SK-N-SH (cell line): ENCODE results near the gene SLC26A3. TPM values are rescaled to one million over a fixed set of nuclear protein-coding genes. Genes with fewer than 3 reads are reported as not detected.

Source experiments
- CTCF ChIA-PET: fragments of 300-600, 350-600 bp; formaldehyde crosslinking; extraction: SDS; loops from one replicate; lab custom pipeline; 2021; lab: Yijun Ruan, JAX
- POLR2A ChIA-PET: fragments of 350-600 bp; sonication (Branson Sonifier 250); formaldehyde crosslinking; extraction: SDS; loops from one replicate; lab custom pipeline; 2020; ENCODE audit warnings: antibody characterized with exemption, inconsistent platforms; lab: Yijun Ruan, JAX
- DNase-seq: peaks from one replicate; pipeline ENCODE4 v3.0.0; 2012
- H2AFZ ChIP-seq: fragments of 200-600 bp; sonication (generic); 2 replicates; pipeline ENCODE4 v1.8.1; 2016; ENCODE audit warnings: antibody characterized with exemption, mild to moderate bottlenecking, low read depth
- H3F3A ChIP-seq: fragments of 200-600 bp; sonication (generic); replicated peaks from 2 replicates; pipeline ENCODE3; 2016; ENCODE audit warnings: antibody characterized with exemption, mild to moderate bottlenecking; ENCODE audit not compliant: insufficient read depth
- H3K27ac ChIP-seq, 2 experiments: fragments of 200-500 bp in 1 of 2; fragments of 200-600 bp in 1 of 2; sonication (Bioruptor generic) in 1 of 2; sonication (generic), shearing (Covaris generic) in 1 of 2; 2 replicates each; pipeline versions ENCODE4 v1.5.1 to v1.6.1; 2014 to 2016; ENCODE audit warnings: low read depth in 2 of 2, inconsistent platforms in 1 of 2, low read length in 1 of 2, mild to moderate bottlenecking in 1 of 2, mixed read lengths in 1 of 2
- H3K27me3 ChIP-seq: fragments of 200-600 bp; sonication (generic), shearing (Covaris generic); 2 replicates; pipeline ENCODE4 v1.6.1; 2016; ENCODE audit warnings: mixed run types; ENCODE audit not compliant: insufficient read depth
- H3K36me3 ChIP-seq, 2 experiments: fragments of 200-500 bp in 1 of 2; fragments of 200-600 bp in 1 of 2; sonication (Bioruptor generic) in 1 of 2; sonication (generic) in 1 of 2; replicated peaks in 1 of 2; 2 replicates each; pipeline versions ENCODE3 to v1.5.1; 2014 to 2016; ENCODE audit warnings: low read length in 1 of 2, mild to moderate bottlenecking in 1 of 2; ENCODE audit not compliant: insufficient read depth in 2 of 2, control insufficient read depth in 1 of 2
- H3K4me1 ChIP-seq, 2 experiments: fragments of 200-500 bp in 1 of 2; fragments of 200-600 bp in 1 of 2; sonication (Bioruptor generic) in 1 of 2; sonication (generic), shearing (Covaris generic) in 1 of 2; 2 replicates each; pipeline versions ENCODE4 v1.5.1 to v1.6.1; 2014 to 2016; ENCODE audit warnings: low read depth in 1 of 2, low read length in 1 of 2, mixed run types in 1 of 2; ENCODE audit not compliant: insufficient read depth in 2 of 2, control insufficient read depth in 1 of 2
- H3K4me2 ChIP-seq: fragments of 200-600 bp; sonication (generic), shearing (Covaris generic); 2 replicates; pipeline ENCODE4 v1.6.1; 2017; ENCODE audit warnings: mixed run types
- H3K4me3 ChIP-seq, 2 experiments: fragments of 200-500 bp in 1 of 2; fragments of 200-600 bp in 1 of 2; sonication (Bioruptor generic) in 1 of 2; sonication (generic), shearing (Covaris generic) in 1 of 2; 2 replicates each; pipeline versions ENCODE4 v1.5.1 to v1.8.1; 2014 to 2016; ENCODE audit warnings: low read depth in 2 of 2, inconsistent platforms in 1 of 2, low read length in 1 of 2, mild to moderate bottlenecking in 1 of 2, mixed read lengths in 1 of 2, moderate library complexity in 1 of 2
- H3K79me2 ChIP-seq: fragments of 200-600 bp; sonication (generic); 2 replicates; pipeline ENCODE4 v1.8.1; 2017; ENCODE audit warnings: mild to moderate bottlenecking; ENCODE audit not compliant: insufficient read depth
- H3K9ac ChIP-seq: fragments of 200-600 bp; sonication (generic); 2 replicates; pipeline ENCODE4 v1.6.1; 2017; ENCODE audit warnings: mixed run types
- H3K9me2 ChIP-seq: fragments of 200-600 bp; sonication (generic); 2 replicates; pipeline ENCODE4 v1.6.1; 2017; ENCODE audit warnings: mixed run types
- H3K9me3 ChIP-seq: fragments of 200-600 bp; sonication (generic); 2 replicates; pipeline ENCODE4 v1.6.1; 2017; ENCODE audit warnings: mixed run types, mild to moderate bottlenecking, moderate library complexity
- H4K20me1 ChIP-seq: fragments of 200-600 bp; sonication (generic); 2 replicates; pipeline ENCODE4 v1.6.1; 2017; ENCODE audit warnings: mild to moderate bottlenecking, mixed run types; ENCODE audit not compliant: insufficient read depth
- CHD2 ChIP-seq: fragments of 150-350 bp; IDR thresholded peaks from 2 replicates; pipeline ENCODE4 v1.6.1; 2018; ENCODE audit warnings: low read length; ENCODE audit not compliant: partially characterized antibody
- ELF1 ChIP-seq: IDR thresholded peaks from 2 replicates; pipeline ENCODE4 v1.4.0; 2012
- EP300 ChIP-seq, 2 experiments: IDR thresholded peaks; 2 replicates each; pipeline versions ENCODE4 v1.4.0 to v1.6.1; 2012; ENCODE audit warnings: borderline replicate concordance in 1 of 2, low read depth in 1 of 2, low read length in 1 of 2
- EZH2phosphoT487 ChIP-seq: fragments of 200-600 bp; sonication (generic); IDR thresholded peaks from 2 replicates; pipeline ENCODE4 v1.6.1; 2017; ENCODE audit warnings: low read depth, mixed run types, mild to moderate bottlenecking, antibody characterized with exemption, moderate library complexity, borderline replicate concordance
- FOXM1 ChIP-seq: IDR thresholded peaks from 2 replicates; pipeline ENCODE4 v1.4.0; 2012; ENCODE audit warnings: low read depth, mild to moderate bottlenecking
- GABPA ChIP-seq: IDR thresholded peaks from 2 replicates; pipeline ENCODE4 v1.4.0; 2012; ENCODE audit warnings: low read depth, mild to moderate bottlenecking
- JUND ChIP-seq: IDR thresholded peaks from 2 replicates; pipeline ENCODE4 v1.4.0; 2012
- MEF2A ChIP-seq: IDR thresholded peaks from 2 replicates; pipeline ENCODE4 v1.4.0; 2012; ENCODE audit warnings: low read depth, borderline replicate concordance
- NRF1 ChIP-seq: IDR thresholded peaks from 2 replicates; pipeline ENCODE4 v1.6.1; 2012; ENCODE audit warnings: low read depth, mild to moderate bottlenecking, low read length
- PBX3 ChIP-seq: IDR thresholded peaks from 2 replicates; pipeline ENCODE4; 2012
- POLR2AphosphoS5 ChIP-seq: IDR thresholded peaks from 2 replicates; pipeline ENCODE4 v1.6.1; 2012; ENCODE audit warnings: low read depth, low read length
- RAD21 ChIP-seq: IDR thresholded peaks from 2 replicates; pipeline ENCODE4 v1.6.1; 2012; ENCODE audit warnings: mild to moderate bottlenecking, low read length
- REST ChIP-seq: IDR thresholded peaks from 2 replicates; pipeline ENCODE4 v1.6.1; 2012; ENCODE audit warnings: mild to moderate bottlenecking, low read depth, low read length, moderate library complexity
- SIN3A ChIP-seq: IDR thresholded peaks from 2 replicates; pipeline ENCODE4 v1.6.1; 2012; ENCODE audit warnings: low read depth, mild to moderate bottlenecking, low read length, moderate library complexity, borderline replicate concordance
- TCF12 ChIP-seq: IDR thresholded peaks from 2 replicates; pipeline ENCODE4 v1.4.0; 2012
- USF1 ChIP-seq: IDR thresholded peaks from 2 replicates; pipeline ENCODE4 v1.4.0; 2012; ENCODE audit warnings: low read depth, borderline replicate concordance
- USF2 ChIP-seq: fragments of 150-350 bp; IDR thresholded peaks from 2 replicates; pipeline ENCODE4 v1.6.1; 2017; ENCODE audit warnings: antibody characterized with exemption, low read length, low read depth, borderline replicate concordance
- YY1 ChIP-seq: IDR thresholded peaks from 2 replicates; pipeline ENCODE4 v1.4.0; 2012; ENCODE audit warnings: low read depth, mild to moderate bottlenecking
- WGBS: methylation state at CpG from one replicate; pipeline ENCODE4 v1.1.6; 2017; ENCODE audit warnings: low lambda C conversion rate; 5-methylcytosine and 5-hydroxymethylcytosine counted together
- polyA plus RNA-seq, 3 experiments: library from polyadenylated mRNA; depleted of rRNA; stranded (reverse); fragments of >200 nt; gene quantifications; 2 replicates each; pipeline ENCODE4 v1.2.3, GENCODE V29; 2012

SLC26A3 gene
- polyA plus RNA-seq, 1 of the 3 experiments (the other 2 are of a cell fraction), result not detected

- no peak for TF ChIP-seq PBX3
- TF ChIP-seq EP300 (IDR thresholded peaks at IDR 0.05; ENCODE audit: borderline replicate concordance in 1 of 2, low read depth in 1 of 2, low read length in 1 of 2), result no peak
- TF ChIP-seq, all 33 proteins: peak for 0
Observed at GRCh38 chr7:107792364-107792763, 10.7 kb downstream of the SLC26A3 start (continued).

DNA sequence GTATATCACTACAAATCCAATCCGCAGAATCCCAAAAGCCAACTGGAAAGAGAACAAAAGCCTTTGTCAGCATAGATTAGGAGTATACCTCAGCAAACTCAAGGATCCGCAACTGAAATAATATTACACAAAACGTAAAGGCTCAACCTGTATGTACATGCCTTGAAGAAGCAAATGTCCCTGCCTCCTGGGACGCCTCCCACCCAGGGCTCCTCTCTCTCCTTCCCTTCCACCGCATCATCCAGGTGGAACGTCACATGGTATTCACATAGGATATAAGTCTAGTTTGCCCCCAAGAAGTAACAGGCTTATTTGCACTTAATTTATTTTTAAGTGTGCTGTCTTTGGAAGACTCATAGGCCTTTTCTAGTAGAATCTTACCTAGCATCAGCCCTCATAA lies 13.4 kb downstream of the SLC26A3 start:
- Histone ChIP-seq H3K4me2 (no peak overlapping the region), H3F3A (no peaks in the 10 kb centered on the region)

More for the DNA sequence above, 13.4 kb downstream of the SLC26A3 start:
- no peaks in the 10 kb centered on the region for H3K79me2 ChIP-seq
- no peaks in the 10 kb centered on the region for H3K36me3 ChIP-seq
- WGBS, result 81% methylated on average over 6 of the region's 6 CpGs
- ChIA-PET POLR2A (no interaction called here), CTCF (interaction anchor here (2.2 kb wide), 1 partner anchor 85 kb away, joined by 6 read pairs; no protein-coding TSS in a partner anchor)
- no peak overlapping the region for H3K4me3 ChIP-seq
- no peaks in the 10 kb centered on the region for H4K20me1 ChIP-seq
- H3K9me3 ChIP-seq, result no peaks in the 10 kb centered on the region
- H3K27ac ChIP-seq, result no peak overlapping the region
- TF ChIP-seq RAD21, result no peak
- no peak for TF ChIP-seq USF2
- TF ChIP-seq YY1, result no peak
- TF ChIP-seq JUND, result no peak
- no peak for TF ChIP-seq EZH2phosphoT487
- no peak for TF ChIP-seq MEF2A
- no peak for TF ChIP-seq CHD2
- no peak for TF ChIP-seq FOXM1
- no peak for TF ChIP-seq USF1
- no peak for TF ChIP-seq SIN3A
- no peak for TF ChIP-seq REST
- TF ChIP-seq ELF1, result no peak
- TF ChIP-seq PBX3, result no peak
- no peak for TF ChIP-seq GABPA
- TF ChIP-seq POLR2AphosphoS5, result no peak
- no peak for TF ChIP-seq TCF12
- no peak for TF ChIP-seq NRF1
- TF ChIP-seq, all 33 proteins: peak for 0
- Histone ChIP-seq H3K27me3 (peaks cover 6% of the 10 kb centered on the region; the same call in 1 of the 2 replicates), H3K4me1 (no peaks in the 10 kb centered on the region), H2AFZ (no peak overlapping the region), H3K9me2 (no peaks in the 10 kb centered on the region), H3K9ac (no peak overlapping the region)
- DNase-seq, result no peak
